ENCODE measurements around the gene NUAK2.

The NUAK2 gene

GRCh38 chr1:205256951-205257625 lies 64.5 kb downstream of the NUAK2 start:
- DNase-seq (ENCODE audit: low spot score), result no peak

GRCh38 chr1:205255941-205256780 lies 65.4 kb downstream of the NUAK2 start:
- peak; percentile 87 for DNase-seq (ENCODE audit: low spot score)

All from AG08395 (cell line).